Suppressor macrophage treated with lipopolysaccharide for 1 hour (primary cell): ENCODE data around the gene IGLL5.
"Not testable (repeated sequence)": the region's sequence is repeated elsewhere in the genome, so short reads cannot be mapped to it uniquely, and the experiment has no call there.

ENCODE experiments used
- DNase-seq, 3 donors: peaks; one replicate each; pipeline ENCODE4 v3.0.0-alpha.2; 2020 to 2022

The IGLL5 gene

GRCh38 chr22:22902247-22903001 is 14.8 kb downstream of the IGLL5 start:
- no peak for DNase-seq

- DNase-seq: peak; percentile 35 to 51 (median 36)
Measured at GRCh38 chr22:22903355-22903777, 15.8 kb downstream of the IGLL5 start.

GRCh38 chr22:22903781-22904192 is 16.2 kb downstream of the IGLL5 start:
- DNase-seq: not testable (repeated sequence)

GRCh38 chr22:22904736-22905135 is 17.1 kb downstream of the IGLL5 start:
- not testable (repeated sequence) for DNase-seq

GRCh38 chr22:22906391-22906790 is 18.8 kb downstream of the IGLL5 start:
- not testable (repeated sequence) for DNase-seq

GRCh38 chr22:22906907-22907550 is 19.4 kb downstream of the IGLL5 start:
- no peak for DNase-seq

GRCh38 chr22:22907551-22908494 is 20.2 kb downstream of the IGLL5 start:
- no peak for DNase-seq

GRCh38 chr22:22908495-22908861 is 20.9 kb downstream of the IGLL5 start:
- no peak for DNase-seq

- DNase-seq: no peak
Measured at GRCh38 chr22:22908941-22909604, 21.5 kb downstream of the IGLL5 start.

GRCh38 chr22:22909605-22910271 is 22.1 kb downstream of the IGLL5 start:
- DNase-seq: no peak

- no peak for DNase-seq
Measured at GRCh38 chr22:22910272-22911240, 22.9 kb downstream of the IGLL5 start.

GRCh38 chr22:22911327-22912134 is 23.9 kb downstream of the IGLL5 start:
- DNase-seq: no peak

- DNase-seq: no peak
Measured at GRCh38 chr22:22912135-22912987, 24.7 kb downstream of the IGLL5 start.

- DNase-seq: no peak
Measured at GRCh38 chr22:22912988-22913253, 25.3 kb downstream of the IGLL5 start.

- peak in 1 of 3 donors; percentile 36 for DNase-seq
Measured at GRCh38 chr22:22913989-22914388, 26.4 kb downstream of the IGLL5 start.

GRCh38 chr22:22914726-22915669 is 27.4 kb downstream of the IGLL5 start:
- DNase-seq: no peak

- DNase-seq: no peak
Measured at GRCh38 chr22:22915670-22916035, 28.0 kb downstream of the IGLL5 start.
